Vagina (tissue), 2 donors: ENCODE measurements around the gene LGR4. TPM values are rescaled to one million over a fixed set of nuclear protein-coding genes. Genes with fewer than 3 reads are reported as not detected.
"Not testable (repeated sequence)": the region's sequence is repeated elsewhere in the genome, so short reads cannot be mapped to it uniquely, and the experiment has no call there.

ENCODE experiments used
- DNase-seq, 2 donors: peaks; one replicate each; pipeline ENCODE4 v3.0.0-alpha.2; 2017; ENCODE audit errors: extremely low spot score in 2 of 2
- H3K27ac ChIP-seq: fragments of 200-600 bp; sonication (generic); one replicate; pipeline ENCODE4 v1.5.1; 2019
- H3K27me3 ChIP-seq: fragments of 200-600 bp; sonication (generic); one replicate; pipeline ENCODE4 v1.5.1; 2019
- H3K36me3 ChIP-seq, 2 donors: fragments of 200-600 bp; sonication (generic); one replicate each; pipeline ENCODE4 v1.5.1; 2017 to 2019
- H3K4me1 ChIP-seq: fragments of 200-600 bp; sonication (generic); one replicate; pipeline ENCODE4 v1.5.1; 2019
- H3K4me3 ChIP-seq, 2 donors: fragments of 200-600 bp; sonication (generic); 1 replicate in 1 of 2; 2 replicates in 1 of 2; pipeline ENCODE4 v1.5.1; 2016 to 2019
- H3K9me3 ChIP-seq: fragments of 200-600 bp; sonication (generic); one replicate; pipeline ENCODE4 v1.5.1; 2019
- CTCF ChIP-seq, 3 experiments: fragments of 450-650 bp in 2 of 3; fragments of 200-600 bp in 1 of 3; sonication (generic) in 1 of 3; IDR thresholded peaks; one replicate each; pipeline ENCODE4 v1.5.1; 2017 to 2019; ENCODE audit warnings: antibody characterized with exemption in 3 of 3, mild to moderate bottlenecking in 2 of 3, moderate library complexity in 2 of 3
- POLR2A ChIP-seq, 2 donors: fragments of 450-650 bp; IDR thresholded peaks; one replicate each; pipeline ENCODE4 v1.6.1; 2017; ENCODE audit warnings: antibody characterized with exemption in 2 of 2, mild to moderate bottlenecking in 2 of 2, moderate library complexity in 2 of 2
- POLR2AphosphoS5 ChIP-seq, 2 donors: sonication (generic); formaldehyde crosslinking; IDR thresholded peaks; one replicate each; pipeline ENCODE4 v1.9.0; 2017; ENCODE audit warnings: antibody characterized with exemption in 2 of 2, mild to moderate bottlenecking in 2 of 2, low read depth in 1 of 2; ENCODE audit not compliant: insufficient read depth in 1 of 2
- intact Hi-C: fragments of 100-400 bp; cut with DNase I; formaldehyde crosslinking; loops from one replicate; pipeline ENCODE4 v1.15.1; 2023
- total RNA-seq: library from RNA; depleted of rRNA; stranded (reverse); fragments of >200 nt; gene quantifications from one replicate; pipeline ENCODE4 v1.2.3, GENCODE V29; 2016

The LGR4 gene
- total RNA-seq, 1 donor from 2014 or later = 65.6 TPM

- no peaks in the 10 kb centered on the region for H3K4me1 ChIP-seq
- H3K27me3 ChIP-seq = no peaks in the 10 kb centered on the region
- H3K27ac ChIP-seq = no peak overlapping the region
- H3K9me3 ChIP-seq = no peaks in the 10 kb centered on the region
- H3K36me3 ChIP-seq = no peaks in the 10 kb centered on the region
- no peak overlapping the region for H3K4me3 ChIP-seq
- no peak for DNase-seq
- intact Hi-C loops = no loop called here
- no peak for TF ChIP-seq POLR2AphosphoS5 (IDR thresholded peaks at IDR 0.05; ENCODE audit: insufficient read depth in 1 of 2, low read depth in 1 of 2)
- no peak for TF ChIP-seq POLR2A (IDR thresholded peaks at IDR 0.05)
- TF ChIP-seq CTCF (IDR thresholded peaks at IDR 0.05) = no peak
These were observed 124.2 kb downstream of the LGR4 start for GRCh38 chr11:27348340-27348873.

- Histone ChIP-seq H3K9me3 (no peaks in the 10 kb centered on the region), H3K36me3 (no peaks in the 10 kb centered on the region), H3K27me3 (no peaks in the 10 kb centered on the region), H3K4me1 (no peaks in the 10 kb centered on the region), H3K27ac (no peak overlapping the region), H3K4me3 (no peak overlapping the region)
- intact Hi-C loops = no loop called here
- no peak for DNase-seq
- no peak for TF ChIP-seq CTCF (IDR thresholded peaks at IDR 0.05)
- no peak for TF ChIP-seq POLR2A (IDR thresholded peaks at IDR 0.05)
- no peak for TF ChIP-seq POLR2AphosphoS5 (IDR thresholded peaks at IDR 0.05; ENCODE audit: insufficient read depth in 1 of 2, low read depth in 1 of 2)
These were observed 124.9 kb downstream of the LGR4 start for GRCh38 chr11:27347359-27348339.

- H3K9me3 ChIP-seq = no peaks in the 10 kb centered on the region
- TF ChIP-seq CTCF (IDR thresholded peaks at IDR 0.05) (no peak), POLR2A (IDR thresholded peaks at IDR 0.05) (no peak), POLR2AphosphoS5 (IDR thresholded peaks at IDR 0.05; ENCODE audit: insufficient read depth in 1 of 2, low read depth in 1 of 2) (no peak)
- H3K27me3 ChIP-seq = no peaks in the 10 kb centered on the region
- H3K4me3 ChIP-seq = no peak overlapping the region
- H3K27ac ChIP-seq = no peak overlapping the region
- no peaks in the 10 kb centered on the region for H3K4me1 ChIP-seq
- no peak for DNase-seq
- no peaks in the 10 kb centered on the region for H3K36me3 ChIP-seq
- intact Hi-C loops = no loop called here
These were observed 132.6 kb downstream of the LGR4 start for GRCh38 chr11:27339941-27340340.

GRCh38 chr11:27334764-27335163 lies 137.8 kb downstream of the LGR4 start:
- H3K4me1 ChIP-seq, H3K27me3 ChIP-seq, H3K36me3 ChIP-seq, intact Hi-C loops, H3K27ac ChIP-seq, H3K9me3 ChIP-seq, H3K4me3 ChIP-seq, DNase-seq: not testable (repeated sequence)

- no peak for TF ChIP-seq POLR2A (IDR thresholded peaks at IDR 0.05)
- no peak for TF ChIP-seq CTCF (IDR thresholded peaks at IDR 0.05)
- TF ChIP-seq POLR2AphosphoS5 (IDR thresholded peaks at IDR 0.05; ENCODE audit: insufficient read depth in 1 of 2, low read depth in 1 of 2) = no peak
- H3K27ac ChIP-seq = no peak overlapping the region
- intact Hi-C loops = no loop called here
- no peak for DNase-seq
- H3K4me1 ChIP-seq = no peaks in the 10 kb centered on the region
- no peaks in the 10 kb centered on the region for H3K9me3 ChIP-seq
- H3K27me3 ChIP-seq = no peaks in the 10 kb centered on the region
- no peak overlapping the region for H3K4me3 ChIP-seq
- H3K36me3 ChIP-seq = no peaks in the 10 kb centered on the region
These were observed 140.6 kb downstream of the LGR4 start for GRCh38 chr11:27331981-27332380.
